Ovary (tissue), 9 donors: Measurements from ENCODE around the gene SLIT3. TPM values are rescaled to one million over a fixed set of nuclear protein-coding genes. Genes with fewer than 3 reads are reported as not detected.

ENCODE experiments used
- DNase-seq, 5 donors: peaks; one replicate each; pipeline ENCODE4 v3.0.0-alpha.2; 2019 to 2020
- H3K27ac ChIP-seq, 2 donors: fragments of 200-600 bp; one replicate each; pipeline versions ENCODE4 v1.5.1 to v1.8.0; 2019 to 2022
- H3K27me3 ChIP-seq: fragments of 200-600 bp; one replicate; pipeline ENCODE4 v1.8.0; 2022
- H3K36me3 ChIP-seq: fragments of 200-600 bp; sonication (generic); one replicate; pipeline ENCODE4 v1.5.1; 2019
- H3K4me1 ChIP-seq: one replicate; pipeline ENCODE4 v1.8.1; 2013; ENCODE audit warnings: mild to moderate bottlenecking, moderate library complexity; ENCODE audit not compliant: insufficient read depth
- H3K4me3 ChIP-seq: fragments of 200-600 bp; sonication (generic); one replicate; pipeline ENCODE4 v1.5.1; 2017
- H3K9me3 ChIP-seq, 2 donors: fragments of 200-600 bp in 1 of 2; sonication (generic) in 1 of 2; one replicate each; pipeline versions ENCODE4 v1.5.1 to v1.8.1; 2013 to 2019; ENCODE audit warnings: mild to moderate bottlenecking in 1 of 2, moderate library complexity in 1 of 2
- EP300 ChIP-seq: sonication (generic); formaldehyde crosslinking; IDR thresholded peaks from one replicate; pipeline ENCODE4 v1.6.1; 2017; ENCODE audit warnings: antibody characterized with exemption
- POLR2A ChIP-seq: fragments of 450-650 bp; IDR thresholded peaks from one replicate; pipeline ENCODE4 v1.6.1; 2017; ENCODE audit warnings: antibody characterized with exemption, mild to moderate bottlenecking, moderate library complexity
- WGBS, 3 donors: extraction: QIAGEN DNeasy Blood & Tissue Kit in 1 of 3; methylation state at CpG; one replicate each; pipeline versions ENCODE4 v1.1.5 to v1.1.7; 2013 to 2017; 5-methylcytosine and 5-hydroxymethylcytosine counted together
- intact Hi-C, 4 donors: fragments of 100-400 bp; cut with DNase I; formaldehyde crosslinking; loops; one replicate each; pipeline versions ENCODE4 v1.11.0 to v1.15.1; 2022 to 2023
- polyA plus RNA-seq, 2 donors: library from polyadenylated mRNA; stranded (reverse); fragments of 200-250 nt in 1 of 2; fragments of 350-450 nt in 1 of 2; fragmentation: Illumina TruSeq in 1 of 2; extraction: RNeasy Lipid Tissue Mini Kit (QIAGEN cat#74804) in 1 of 2; gene quantifications; one replicate each; pipeline ENCODE4 v1.2.3, GENCODE V29; 2013 to 2014
- total RNA-seq, 7 donors: library from RNA; depleted of rRNA in 2 of 7; stranded (reverse); fragments of >200 nt in 2 of 7; fragmentation: NEBNext Ultra II Directional in 3 of 7; extraction: Animal tissue kit (Norgen Biotek cat#: 25700) in 3 of 7; gene quantifications; one replicate each; pipeline versions ENCODE4 v1.1.0 to v1.2.4, GENCODE V29; 2016 to 2023
- TF ChIP-seq, protein P1 (sequence below), 3 donors: fragments of 450-650 bp in 2 of 3; fragments of 200-600 bp in 1 of 3; IDR thresholded peaks; one replicate each; pipeline versions ENCODE4 v1.5.1 to v1.8.0; 2016 to 2022; ENCODE audit warnings: antibody characterized with exemption in 3 of 3, mild to moderate bottlenecking in 1 of 3
- donor health status: DM: no; HTN: no; CAD: no; lungs with moderate emphysema.
- donor health status: DM: no; HTN: no; CAD: no.
- donor health status: Bipolar disorder and iron deficiency.
- donor health status: DM: yes; HTN: yes; CAD: no.
- donor health status: DM: no; HTN: no; CAD: no.
- donor health status: DM: yes; HTN: yes; CAD: no.

The SLIT3 gene
- total and polyA plus RNA-seq, 9 donors = 10.3 to 106 (median 24.4) TPM

- Histone ChIP-seq H3K36me3 (no peaks in the 10 kb centered on the region), H3K27me3 (no peaks in the 10 kb centered on the region), H3K9me3 (no peaks in the 10 kb centered on the region), H3K4me1 (peaks cover 1% of the 10 kb centered on the region), H3K4me3 (no peak overlapping the region), H3K27ac (no peak overlapping the region)
- TF ChIP-seq, protein P1, sequence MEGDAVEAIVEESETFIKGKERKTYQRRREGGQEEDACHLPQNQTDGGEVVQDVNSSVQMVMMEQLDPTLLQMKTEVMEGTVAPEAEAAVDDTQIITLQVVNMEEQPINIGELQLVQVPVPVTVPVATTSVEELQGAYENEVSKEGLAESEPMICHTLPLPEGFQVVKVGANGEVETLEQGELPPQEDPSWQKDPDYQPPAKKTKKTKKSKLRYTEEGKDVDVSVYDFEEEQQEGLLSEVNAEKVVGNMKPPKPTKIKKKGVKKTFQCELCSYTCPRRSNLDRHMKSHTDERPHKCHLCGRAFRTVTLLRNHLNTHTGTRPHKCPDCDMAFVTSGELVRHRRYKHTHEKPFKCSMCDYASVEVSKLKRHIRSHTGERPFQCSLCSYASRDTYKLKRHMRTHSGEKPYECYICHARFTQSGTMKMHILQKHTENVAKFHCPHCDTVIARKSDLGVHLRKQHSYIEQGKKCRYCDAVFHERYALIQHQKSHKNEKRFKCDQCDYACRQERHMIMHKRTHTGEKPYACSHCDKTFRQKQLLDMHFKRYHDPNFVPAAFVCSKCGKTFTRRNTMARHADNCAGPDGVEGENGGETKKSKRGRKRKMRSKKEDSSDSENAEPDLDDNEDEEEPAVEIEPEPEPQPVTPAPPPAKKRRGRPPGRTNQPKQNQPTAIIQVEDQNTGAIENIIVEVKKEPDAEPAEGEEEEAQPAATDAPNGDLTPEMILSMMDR (IDR thresholded peaks at IDR 0.05) = no peak
- TF ChIP-seq EP300 = no peak
- TF ChIP-seq POLR2A = no peak
- WGBS, 3 donors = 72 to 73% (median 73%) methylated on average over 8 of the region's 8 CpGs
- intact Hi-C loops = no loop called here
- DNase-seq = no peak
Measured at GRCh38 chr5:168844922-168845296, 456.0 kb downstream of the SLIT3 start.

- DNase-seq = no peak
- Histone ChIP-seq H3K4me3 (no peak overlapping the region), H3K27ac (no peak overlapping the region), H3K4me1 (peaks cover 1% of the 10 kb centered on the region), H3K36me3 (no peaks in the 10 kb centered on the region), H3K9me3 (no peaks in the 10 kb centered on the region), H3K27me3 (no peaks in the 10 kb centered on the region)
- TF ChIP-seq EP300 (no peak), POLR2A (no peak)
- TF ChIP-seq, protein P1 (IDR thresholded peaks at IDR 0.05) = no peak
- WGBS, 3 donors = 44 to 50% (median 47%) methylated on average over 25 of the region's 25 CpGs
- intact Hi-C loops = no loop called here
Measured at GRCh38 chr5:168844016-168844921, 456.7 kb downstream of the SLIT3 start.

- H3K36me3 ChIP-seq = no peaks in the 10 kb centered on the region
- TF ChIP-seq POLR2A (no peak), EP300 (no peak)
- TF ChIP-seq, protein P1 (IDR thresholded peaks at IDR 0.05) = no peak
- H3K27ac ChIP-seq = no peak overlapping the region
- H3K27me3 ChIP-seq = no peaks in the 10 kb centered on the region
- WGBS, 3 donors = 55 to 80% (median 60%) methylated on average over 7 of the region's 7 CpGs
- intact Hi-C loops = no loop called here
- H3K4me3 ChIP-seq = no peak overlapping the region
- peaks cover 1% of the 10 kb centered on the region for H3K4me1 ChIP-seq
- H3K9me3 ChIP-seq = no peaks in the 10 kb centered on the region
- no peak for DNase-seq
Measured at GRCh38 chr5:168843277-168844015, 457.5 kb downstream of the SLIT3 start.

DNA sequence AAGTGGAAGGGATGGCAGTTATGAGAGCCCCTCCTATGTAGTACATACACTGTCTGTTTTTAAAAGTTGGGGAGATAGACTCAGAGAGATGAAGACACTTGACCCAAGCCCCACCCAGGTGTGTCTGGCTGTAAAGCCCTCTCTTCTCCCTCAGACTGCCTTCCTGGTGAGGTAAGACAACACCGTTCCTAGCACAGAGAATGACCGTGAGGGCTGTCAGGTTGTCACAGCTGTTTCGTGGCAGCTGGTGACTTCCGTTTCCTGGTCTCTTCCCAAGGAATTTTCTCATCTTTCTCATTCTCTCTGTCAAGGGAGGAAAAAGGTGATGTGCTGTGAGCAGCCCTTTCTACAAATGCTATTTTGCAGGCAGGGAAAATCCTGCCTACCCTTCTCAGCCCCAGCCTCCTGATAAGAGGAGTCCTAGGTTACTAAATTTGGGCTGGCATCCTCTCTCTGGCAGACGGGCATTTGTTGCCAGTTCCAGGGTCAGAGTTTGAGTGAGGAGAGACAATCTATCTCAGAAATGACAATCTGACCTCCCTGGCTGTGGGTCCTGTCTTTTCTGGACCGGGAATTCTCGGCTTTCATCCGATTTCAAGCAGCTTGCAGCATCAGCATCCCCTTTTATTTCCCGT is 458.3 kb downstream of the SLIT3 start:
- DNase-seq = no peak
- Histone ChIP-seq H3K4me3 (no peak overlapping the region), H3K36me3 (no peaks in the 10 kb centered on the region), H3K4me1 (peaks cover 1% of the 10 kb centered on the region), H3K27me3 (no peaks in the 10 kb centered on the region), H3K27ac (no peak overlapping the region), H3K9me3 (no peaks in the 10 kb centered on the region)
- intact Hi-C loops = no loop called here
- WGBS, 3 donors = 70 to 89% (median 73%) methylated on average over 9 of the region's 9 CpGs
- TF ChIP-seq, protein P1 (IDR thresholded peaks at IDR 0.05) = no peak
- TF ChIP-seq POLR2A = no peak
- TF ChIP-seq EP300 = no peak
